Spinal cord (tissue), 10 donors: ENCODE results near the gene UBE2E2. TPM values are rescaled to one million over a fixed set of nuclear protein-coding genes. Genes with fewer than 3 reads are reported as not detected.

Experiments
- DNase-seq, 6 donors: peaks; one replicate each; pipeline versions ENCODE4 v3.0.0 to v3.0.0-alpha.2; 2013 to 2015; ENCODE audit warnings: low spot score in 6 of 6, low read depth in 4 of 6
- H3K27ac ChIP-seq: one replicate; pipeline ENCODE4 v1.5.1; 2013; ENCODE audit warnings: low read depth, low read length, control low read depth
- H3K27me3 ChIP-seq: one replicate; pipeline ENCODE4 v1.6.1; 2013; ENCODE audit warnings: low read length; ENCODE audit not compliant: control insufficient read depth, insufficient read depth
- H3K36me3 ChIP-seq: one replicate; pipeline ENCODE4 v1.6.1; 2013; ENCODE audit warnings: low read length; ENCODE audit not compliant: control insufficient read depth, insufficient read depth
- H3K4me1 ChIP-seq: one replicate; pipeline ENCODE4 v1.6.1; 2013; ENCODE audit warnings: low read length; ENCODE audit not compliant: control insufficient read depth, insufficient read depth
- H3K4me3 ChIP-seq: one replicate; pipeline ENCODE4 v1.5.1; 2013; ENCODE audit warnings: low read depth, low read length, control low read depth
- H3K9me3 ChIP-seq: one replicate; pipeline ENCODE4 v1.6.1; 2013; ENCODE audit warnings: low read length; ENCODE audit not compliant: control insufficient read depth, insufficient read depth
- WGBS: methylation state at CpG from one replicate; pipeline ENCODE4 v1.1.5; 2013; ENCODE audit warnings: missing lambda C conversion rate; ENCODE audit not compliant: insufficient coverage; 5-methylcytosine and 5-hydroxymethylcytosine counted together
- long read RNA-seq, 4 donors: transcript quantifications; one replicate each; lab custom pipeline, GENCODE V29; 2026
- polyA plus RNA-seq, 2 donors: library from polyadenylated mRNA; unstranded; fragments of 120-200 nt; gene quantifications; one replicate each; pipeline ENCODE4 v1.2.1, GENCODE V29; 2013; ENCODE audit not compliant: insufficient read length in 2 of 2
- total RNA-seq, 2 donors: library from RNA; depleted of rRNA in 1 of 2; stranded (reverse); fragments of 120-200 nt in 1 of 2; fragments of >200 nt in 1 of 2; gene quantifications; one replicate each; pipeline versions ENCODE4 v1.2.3 to v1.2.4, GENCODE V29; 2013 to 2014
- donor health status: healthy.

UBE2E2 gene
- total RNA-seq, result 100 to 1,000 TPM in 1 of 2 donors, 10 to 100 TPM in 1; 38.8 to 144 TPM
- polyA plus RNA-seq, result 10 to 100 TPM; 75.6 to 89.7 TPM
- long read RNA-seq, donor 1, partial matches to known transcripts, result 100 of 102 reads
- long read RNA-seq, donor 1, other reads (novel, unspliced or antisense), result 0 of 102 reads
- long read RNA-seq, donor 2, partial matches to known transcripts, result 37 of 37 reads
- long read RNA-seq, donor 2, other reads (novel, unspliced or antisense), result 0 of 37 reads
- long read RNA-seq, donor 3, partial matches to known transcripts, result 46 of 46 reads
- long read RNA-seq, donor 3, other reads (novel, unspliced or antisense), result 0 of 46 reads
- long read RNA-seq, donor 4, partial matches to known transcripts, result 88 of 89 reads
- long read RNA-seq, donor 4, other reads (novel, unspliced or antisense), result 0 of 89 reads

DNA sequence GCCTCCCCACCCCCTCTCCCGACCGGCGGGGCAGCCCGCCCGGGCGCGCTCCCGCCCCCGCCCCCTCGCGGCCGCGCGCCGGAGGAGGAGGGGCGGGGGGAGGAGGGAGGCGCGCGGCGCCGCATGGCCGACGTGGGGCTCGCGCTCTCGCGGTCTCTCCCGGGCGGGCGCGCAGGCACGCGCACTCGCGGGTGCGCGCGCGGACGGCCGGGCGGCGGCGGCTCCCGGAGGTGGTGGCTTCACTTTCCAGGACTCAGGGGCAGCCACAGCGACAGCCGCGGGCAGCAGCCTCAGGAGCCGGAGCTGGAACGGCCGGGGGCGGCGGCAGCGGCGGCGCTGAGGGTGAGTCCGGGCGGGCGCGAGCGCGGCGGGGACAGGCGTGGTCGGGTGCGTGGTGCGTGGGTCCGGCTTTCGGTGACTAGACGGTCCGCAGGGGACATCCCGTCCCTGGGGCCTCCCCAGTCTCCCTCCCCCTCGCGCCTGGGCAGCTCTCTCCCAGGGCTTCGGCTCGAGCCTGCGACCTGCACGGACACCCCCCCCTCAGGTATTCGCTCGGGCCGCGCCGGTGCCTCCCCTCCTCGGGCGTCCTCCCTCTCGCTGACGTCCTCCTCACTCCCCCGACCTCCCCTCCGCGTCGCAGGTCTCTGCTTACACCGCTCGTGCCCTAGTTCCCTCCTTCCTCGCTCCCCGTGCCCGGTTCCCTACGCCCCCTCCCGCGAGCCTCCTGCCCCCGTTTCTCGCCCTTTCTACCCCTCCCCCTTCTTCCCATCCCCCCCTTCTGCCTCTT, at the start of gene UBE2E2:
UBE2E2 (plus strand) TSS at position 407 of the 787 bp plus-strand sequence.
- peaks cover 8% of the 10 kb centered on the region for H3K4me1 ChIP-seq
- peak within 1 kb of the TSS; percentile 88 for H3K4me3 ChIP-seq
- peak within 1 kb of the TSS; percentile 75 for H3K27ac ChIP-seq
- H3K9me3 ChIP-seq, result no peaks in the 10 kb centered on the region
- H3K36me3 ChIP-seq, result no peaks in the 10 kb centered on the region
- WGBS, result under 1% methylated on average over 99 of the region's 101 CpGs
- H3K27me3 ChIP-seq, result no peaks in the 10 kb centered on the region
- peak; percentile 46 to 90 (median 58) for DNase-seq

DNA sequence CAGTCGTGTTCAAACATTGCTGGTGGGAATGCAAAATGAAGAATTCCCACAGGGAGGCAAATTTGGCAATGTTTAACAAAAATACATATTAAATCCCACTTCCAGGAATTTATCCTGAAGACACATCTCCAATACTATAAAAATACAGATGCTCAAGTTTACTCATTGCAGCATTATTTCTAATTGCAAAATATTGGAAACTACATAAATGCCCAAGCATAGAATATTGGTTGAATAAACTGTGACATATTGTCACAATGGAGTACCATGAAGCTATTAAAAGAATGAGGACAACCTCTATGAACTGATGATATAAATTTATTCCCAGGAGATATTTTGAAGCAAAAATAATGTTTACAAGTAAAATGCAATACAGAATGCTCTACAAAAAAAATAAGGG, 49.7 kb upstream of the UBE2E2 start:
- no peaks in the 10 kb centered on the region for H3K27me3 ChIP-seq
- peaks cover 1% of the 10 kb centered on the region for H3K9me3 ChIP-seq
- H3K27ac ChIP-seq, result no peak overlapping the region
- H3K4me1 ChIP-seq, result no peaks in the 10 kb centered on the region
- no peak for DNase-seq
- WGBS, result no CpG with 5 or more reads among the region's 1 CpG
- H3K36me3 ChIP-seq, result no peaks in the 10 kb centered on the region
- no peak overlapping the region for H3K4me3 ChIP-seq

DNA sequence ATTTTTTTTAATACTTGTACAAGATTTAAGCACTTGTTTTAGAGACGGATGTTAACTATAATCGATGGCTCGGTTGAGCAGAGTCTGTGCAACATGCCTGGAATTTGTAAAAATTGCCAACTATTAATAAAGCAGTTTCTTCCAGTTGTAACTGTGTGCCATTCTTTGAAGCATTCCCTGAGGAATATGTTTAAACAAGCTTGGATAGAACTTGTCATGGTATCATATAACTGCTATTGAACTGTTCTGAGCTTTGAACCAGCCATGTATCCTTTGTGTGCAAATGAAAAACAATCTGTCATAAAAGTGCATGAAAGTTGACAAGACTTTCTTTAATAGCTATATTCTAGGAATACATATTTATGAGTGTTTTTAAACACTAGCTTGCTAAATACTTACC, 45.8 kb upstream of the UBE2E2 start:
- Histone ChIP-seq H3K27ac (no peak overlapping the region), H3K36me3 (no peaks in the 10 kb centered on the region), H3K4me1 (no peaks in the 10 kb centered on the region), H3K27me3 (no peaks in the 10 kb centered on the region), H3K4me3 (no peak overlapping the region), H3K9me3 (no peaks in the 10 kb centered on the region)
- no peak for DNase-seq
- WGBS, result no CpG with 5 or more reads among the region's 3 CpGs

DNA sequence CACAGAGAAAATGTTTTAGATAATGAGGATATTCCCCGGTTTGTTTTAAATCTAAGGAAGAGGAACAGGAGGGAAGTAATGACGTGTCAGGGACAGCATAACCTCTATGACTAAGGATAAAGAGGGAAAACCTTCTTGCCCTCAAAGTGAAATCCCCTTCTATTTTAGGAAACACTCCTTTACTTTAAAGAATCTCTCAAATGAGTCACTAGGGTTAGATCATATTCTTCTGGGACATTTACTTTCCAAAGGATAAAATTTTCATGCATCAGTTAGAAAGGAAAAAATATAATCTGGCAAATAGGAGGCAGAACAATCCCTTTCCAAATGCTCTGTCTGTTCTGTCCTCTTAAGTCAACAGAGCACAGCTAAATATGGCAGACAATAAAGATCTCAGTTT, 43.2 kb upstream of the UBE2E2 start:
- H3K9me3 ChIP-seq, result no peaks in the 10 kb centered on the region
- no CpG with 5 or more reads among the region's 2 CpGs for WGBS
- no peak overlapping the region for H3K27ac ChIP-seq
- no peak overlapping the region for H3K4me3 ChIP-seq
- no peak for DNase-seq
- H3K27me3 ChIP-seq, result no peaks in the 10 kb centered on the region
- no peaks in the 10 kb centered on the region for H3K36me3 ChIP-seq
- no peaks in the 10 kb centered on the region for H3K4me1 ChIP-seq

DNA sequence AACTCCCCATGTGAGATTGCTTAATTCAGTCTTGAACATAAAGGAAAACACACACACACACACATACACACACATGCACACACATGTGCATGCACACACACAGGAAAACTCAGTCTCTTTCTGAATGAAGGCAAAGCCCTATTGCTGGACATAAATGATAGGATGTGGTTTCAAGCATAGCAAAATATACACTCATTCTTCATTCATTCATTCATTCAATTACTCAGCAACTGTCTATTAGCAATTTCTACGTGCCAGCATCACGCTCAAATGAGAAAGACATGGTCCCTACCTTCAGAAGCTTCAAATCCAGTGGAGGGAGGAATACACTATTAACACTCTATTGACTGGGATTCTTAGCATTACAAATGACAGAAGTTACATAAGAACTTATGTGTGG, 41.8 kb upstream of the UBE2E2 start:
- DNase-seq, result no peak
- Histone ChIP-seq H3K4me1 (no peaks in the 10 kb centered on the region), H3K27me3 (no peaks in the 10 kb centered on the region), H3K27ac (no peak overlapping the region), H3K4me3 (no peak overlapping the region), H3K9me3 (no peaks in the 10 kb centered on the region), H3K36me3 (no peaks in the 10 kb centered on the region)
- WGBS, result no CpG with 5 or more reads among the region's 2 CpGs

DNA sequence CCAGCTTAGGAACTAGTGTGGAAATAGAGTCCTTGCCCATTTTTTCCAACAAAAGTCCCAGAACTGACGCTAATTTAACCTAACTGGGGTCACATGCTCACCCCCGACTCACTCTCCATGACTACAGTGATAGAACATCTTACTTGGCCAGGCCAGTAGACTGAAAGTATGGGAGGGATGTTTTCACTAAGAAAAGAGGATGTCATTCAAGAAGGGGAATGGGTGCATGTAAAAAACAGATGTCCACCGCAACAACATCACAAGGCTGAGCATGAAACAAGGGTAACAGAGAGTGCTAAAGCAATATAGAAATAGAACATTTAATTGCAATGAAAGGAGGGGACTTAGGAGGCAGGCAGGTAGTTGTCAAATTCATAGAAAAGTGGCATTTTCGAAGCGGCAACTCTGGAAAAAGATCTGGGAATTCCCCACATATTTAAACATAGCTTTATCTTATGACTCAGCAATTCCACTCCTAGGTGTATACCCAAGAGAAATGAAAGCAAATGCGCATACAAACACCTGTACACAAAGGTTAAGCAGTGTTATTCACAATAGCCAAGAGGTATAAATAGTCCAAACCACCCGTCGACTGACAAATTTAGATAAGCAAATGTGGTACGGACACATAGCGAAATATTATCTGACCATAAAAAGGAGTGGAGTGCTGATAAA, 41.1 kb upstream of the UBE2E2 start:
- Histone ChIP-seq H3K4me1 (no peaks in the 10 kb centered on the region), H3K4me3 (no peak overlapping the region), H3K9me3 (no peaks in the 10 kb centered on the region), H3K27me3 (no peaks in the 10 kb centered on the region), H3K36me3 (no peaks in the 10 kb centered on the region), H3K27ac (no peak overlapping the region)
- no peak for DNase-seq
- 100% methylated on average over 2 of the region's 10 CpGs for WGBS

DNA sequence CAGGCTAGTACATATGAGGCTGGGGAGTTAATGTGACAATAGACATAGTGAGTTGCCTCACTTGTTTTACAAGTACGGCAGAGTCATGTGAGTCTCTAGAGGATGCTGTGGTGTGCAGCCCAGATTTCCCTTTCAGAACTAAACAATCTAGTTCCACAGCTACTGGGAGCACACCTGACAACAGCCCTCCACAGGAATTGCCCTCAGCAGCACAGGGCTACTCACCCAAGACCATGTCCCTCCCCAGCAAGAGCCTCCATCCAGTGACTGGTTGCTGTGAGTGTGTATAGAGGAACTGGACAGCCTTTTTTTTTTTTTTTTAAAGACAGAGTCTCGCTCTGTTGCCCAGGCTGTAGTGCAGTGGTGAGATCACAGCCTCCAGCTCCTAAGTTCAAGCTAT, 40.2 kb upstream of the UBE2E2 start:
- no peaks in the 10 kb centered on the region for H3K9me3 ChIP-seq
- no peaks in the 10 kb centered on the region for H3K36me3 ChIP-seq
- DNase-seq, result no peak
- no peaks in the 10 kb centered on the region for H3K4me1 ChIP-seq
- no peaks in the 10 kb centered on the region for H3K27me3 ChIP-seq
- no peak overlapping the region for H3K27ac ChIP-seq
- no CpG with 5 or more reads among the region's 2 CpGs for WGBS
- no peak overlapping the region for H3K4me3 ChIP-seq

DNA sequence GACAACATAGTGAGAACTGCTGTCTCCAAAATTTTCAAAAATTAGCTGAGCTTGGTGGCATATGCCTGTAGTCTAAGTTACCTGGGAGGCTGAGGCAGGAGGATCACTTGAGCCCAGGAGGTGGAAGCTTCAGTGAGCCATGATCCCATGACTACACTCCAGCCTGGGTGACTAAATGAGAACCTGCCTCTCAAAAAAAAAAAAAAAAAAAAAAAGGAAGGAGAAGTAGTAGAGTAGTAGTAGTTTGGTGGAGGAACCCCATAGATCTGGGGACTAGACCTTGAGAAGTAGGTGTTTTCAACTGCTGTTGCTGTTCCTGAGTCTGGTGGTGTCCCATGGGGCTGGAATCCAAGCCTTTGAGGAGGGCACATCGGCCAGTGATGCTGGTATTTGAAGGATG, 38.4 kb upstream of the UBE2E2 start:
- WGBS, result 67% methylated on average over 1 of the region's 1 CpG
- Histone ChIP-seq H3K9me3 (no peaks in the 10 kb centered on the region), H3K27ac (no peak overlapping the region), H3K4me3 (no peak overlapping the region), H3K27me3 (no peaks in the 10 kb centered on the region), H3K4me1 (no peaks in the 10 kb centered on the region), H3K36me3 (no peaks in the 10 kb centered on the region)
- no peak for DNase-seq

DNA sequence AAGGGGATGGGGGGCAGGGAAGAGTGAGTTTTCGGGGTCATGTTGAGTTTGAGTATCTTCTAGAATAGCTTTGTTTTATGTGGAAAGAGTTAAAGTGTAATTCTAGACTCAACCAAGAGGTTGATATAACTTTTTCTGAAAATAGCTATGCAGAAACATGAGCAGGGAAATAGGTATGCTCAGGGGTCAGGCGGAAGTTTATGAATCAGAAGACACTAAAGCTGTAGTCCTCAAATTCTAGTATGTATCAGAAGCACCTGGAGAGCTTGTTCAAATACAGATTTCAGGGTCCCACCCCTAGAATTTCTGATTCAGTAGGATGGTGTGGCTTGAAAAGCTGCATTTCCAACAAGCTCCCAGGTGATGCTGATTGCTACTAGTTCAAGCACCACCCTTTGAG, 37.6 kb upstream of the UBE2E2 start:
- no peak overlapping the region for H3K27ac ChIP-seq
- DNase-seq, result no peak
- no peaks in the 10 kb centered on the region for H3K27me3 ChIP-seq
- no peaks in the 10 kb centered on the region for H3K9me3 ChIP-seq
- 91% methylated on average over 2 of the region's 2 CpGs for WGBS
- H3K4me3 ChIP-seq, result no peak overlapping the region
- no peaks in the 10 kb centered on the region for H3K4me1 ChIP-seq
- H3K36me3 ChIP-seq, result no peaks in the 10 kb centered on the region
